SKM-1 (cell line): ENCODE measurements around the gene CYP27C1.
"Not testable (repeated sequence)": the region's sequence is repeated elsewhere in the genome, so short reads cannot be mapped to it uniquely, and the experiment has no call there.

Experiments
- DNase-seq: peaks from one replicate; lab custom pipeline; 2025; ENCODE audit not compliant: unreplicated experiment; lab: John Stamatoyannopoulos, UW

CYP27C1 gene

DNA sequence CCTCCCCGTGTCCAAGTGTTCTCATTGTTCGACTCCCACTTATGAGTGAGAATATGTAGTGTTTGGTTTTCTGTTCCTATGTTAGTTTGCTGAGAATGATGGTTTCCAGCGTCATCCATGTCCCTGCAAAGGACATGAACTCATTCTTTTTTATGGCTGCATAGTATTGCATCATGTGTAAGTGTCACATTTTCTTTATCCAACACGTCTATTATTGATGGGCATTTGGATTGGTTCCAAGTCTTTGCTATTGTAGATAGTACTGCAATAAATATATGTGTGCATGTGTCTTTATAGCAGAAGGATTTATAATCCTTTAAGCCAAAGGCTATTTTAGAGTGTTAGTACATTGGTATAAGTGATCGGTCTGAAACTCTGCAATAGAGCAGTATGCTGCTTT lies 4.0 kb upstream of the CYP27C1 start:
- not testable (repeated sequence) for DNase-seq

DNA sequence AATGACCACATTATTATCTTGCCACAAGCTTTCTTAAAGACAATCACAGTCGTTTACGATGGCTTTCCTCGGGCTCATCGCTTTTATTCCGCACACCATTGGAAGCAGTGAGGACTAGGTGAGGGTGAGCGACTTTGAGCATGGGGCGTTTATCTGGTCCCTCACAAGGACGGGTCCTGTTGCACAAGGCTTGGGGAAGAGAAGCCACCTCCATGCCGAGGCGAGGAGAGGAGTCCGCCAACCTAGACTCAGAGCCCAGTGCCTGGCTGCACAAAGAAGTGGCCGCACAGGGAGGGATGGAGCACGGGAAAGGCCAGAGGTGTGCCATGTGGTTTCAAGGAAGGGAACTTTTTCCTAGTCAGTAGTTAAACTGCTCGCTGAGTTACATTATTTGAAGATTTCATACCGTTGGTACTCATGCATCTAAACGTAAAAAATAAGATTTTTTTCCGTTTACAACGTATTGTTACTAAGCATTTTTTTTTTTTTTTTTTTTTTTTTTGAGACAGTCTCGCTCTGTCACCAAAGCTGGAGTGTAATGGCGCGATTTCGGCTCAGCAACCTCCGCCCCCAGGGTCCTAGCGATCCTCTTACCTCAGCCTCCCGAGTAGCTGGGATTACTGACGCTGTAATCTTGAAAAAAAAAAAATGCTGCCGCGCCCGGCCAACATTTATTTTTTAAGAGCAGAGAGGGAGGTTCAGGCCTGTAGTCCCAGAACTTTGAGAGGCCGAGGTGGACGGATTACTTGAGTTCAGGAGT lies 849 bp upstream of the CYP27C1 start:
- DNase-seq = no peak

DNA sequence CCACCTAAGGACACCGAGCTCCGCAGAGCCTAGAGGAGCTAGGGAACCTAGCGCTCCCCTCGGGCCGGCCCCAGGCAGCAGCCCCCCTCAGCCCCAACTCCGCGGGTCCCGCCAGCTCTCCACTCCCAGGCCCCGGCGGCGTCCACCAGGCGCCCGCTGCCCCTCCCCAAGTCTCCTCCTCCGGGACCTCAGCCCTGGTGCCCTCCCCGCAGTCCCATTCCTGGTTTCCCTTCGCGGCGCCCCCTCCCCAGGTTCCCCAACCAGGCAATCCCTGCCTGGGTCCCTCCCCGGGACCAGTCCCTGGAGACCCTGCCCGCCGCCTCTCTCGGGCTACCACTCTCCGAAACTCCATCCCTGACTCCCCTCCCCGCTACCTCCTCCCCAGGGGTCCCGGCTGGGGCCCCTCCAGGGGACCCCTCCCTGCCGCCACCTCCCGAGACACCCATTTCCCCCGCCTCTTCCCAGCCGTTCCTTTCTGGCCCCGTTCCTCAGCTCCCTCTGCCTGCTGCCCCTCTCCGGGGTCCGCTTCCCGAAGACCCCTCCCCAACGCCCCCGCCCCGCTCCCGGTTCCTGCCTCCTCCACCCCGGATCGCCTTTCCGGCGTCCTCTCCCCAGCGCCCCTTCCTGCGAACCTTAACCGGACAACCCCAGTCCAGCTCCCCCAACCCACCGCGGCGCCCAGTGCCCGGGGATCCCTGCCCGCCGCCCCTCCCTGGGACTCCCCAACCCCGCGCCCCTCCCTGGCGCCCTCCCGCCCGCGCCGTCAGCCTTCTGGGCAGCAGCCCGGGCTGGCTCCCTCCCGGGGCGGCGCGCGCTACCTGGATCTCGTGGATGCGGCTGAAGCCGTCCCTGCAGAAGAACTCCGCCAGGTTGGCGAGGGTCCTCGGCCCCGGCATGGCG lies 678 bp downstream of the CYP27C1 start:
- DNase-seq = no peak

DNA sequence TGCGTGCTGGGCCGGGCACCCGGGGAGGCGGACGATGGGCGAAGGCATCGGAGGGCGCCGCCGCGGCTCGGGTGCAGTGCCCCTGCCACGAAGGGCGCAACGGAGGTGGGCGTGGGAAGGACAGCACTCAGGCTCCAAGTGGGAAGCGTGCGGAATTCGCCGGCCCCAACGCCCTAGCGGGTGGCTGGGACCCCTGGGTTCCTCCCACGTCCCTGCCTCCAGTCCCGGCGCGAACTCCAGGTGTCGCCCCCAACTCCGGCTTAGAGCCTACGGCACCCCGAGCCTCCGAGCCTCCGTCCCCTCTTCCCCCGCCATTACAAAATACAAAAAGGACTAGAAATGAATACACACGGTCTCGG lies 1.3 kb downstream of the CYP27C1 start:
- no peak for DNase-seq

DNA sequence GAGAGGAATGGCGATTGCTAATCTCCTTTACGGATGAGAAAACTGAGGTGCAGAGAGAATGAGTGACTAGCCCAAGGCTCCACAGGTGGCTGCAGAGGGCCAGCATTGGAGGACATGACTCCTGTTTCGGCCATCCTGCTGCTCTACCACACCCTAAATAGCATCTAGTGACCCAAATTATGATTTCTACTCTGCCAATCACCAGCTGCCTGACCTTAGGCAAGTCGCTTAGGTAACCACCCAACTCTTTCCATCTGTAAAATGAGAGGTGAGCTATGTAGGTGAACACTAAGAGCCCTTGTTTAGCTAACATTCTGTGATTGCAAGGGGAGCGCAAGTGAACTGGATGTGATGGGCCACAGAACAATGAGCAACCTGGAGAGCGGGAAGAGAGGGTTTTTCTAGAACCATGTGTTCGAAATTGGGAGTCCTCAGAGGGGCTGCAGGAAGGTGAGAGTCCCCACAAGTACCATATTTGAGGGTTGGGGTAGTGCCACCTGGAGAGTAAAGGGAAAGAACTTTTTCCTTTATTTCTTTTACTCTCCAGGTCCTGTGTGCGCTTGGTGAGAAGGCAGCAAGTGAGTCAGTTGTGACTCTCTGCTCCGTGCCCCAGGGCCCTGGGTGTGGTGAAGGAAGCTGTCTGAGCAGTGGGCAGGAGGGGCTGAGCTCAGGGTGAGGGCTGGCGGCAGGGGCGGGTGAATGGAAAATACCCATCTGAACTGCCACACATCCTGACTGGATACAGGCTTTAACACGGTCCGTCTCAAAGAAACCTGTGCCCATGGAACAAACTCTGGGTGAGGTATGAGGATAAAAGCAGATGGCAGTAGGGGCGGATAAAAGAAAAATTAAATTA lies 2.4 kb downstream of the CYP27C1 start:
- DNase-seq = no peak

DNA sequence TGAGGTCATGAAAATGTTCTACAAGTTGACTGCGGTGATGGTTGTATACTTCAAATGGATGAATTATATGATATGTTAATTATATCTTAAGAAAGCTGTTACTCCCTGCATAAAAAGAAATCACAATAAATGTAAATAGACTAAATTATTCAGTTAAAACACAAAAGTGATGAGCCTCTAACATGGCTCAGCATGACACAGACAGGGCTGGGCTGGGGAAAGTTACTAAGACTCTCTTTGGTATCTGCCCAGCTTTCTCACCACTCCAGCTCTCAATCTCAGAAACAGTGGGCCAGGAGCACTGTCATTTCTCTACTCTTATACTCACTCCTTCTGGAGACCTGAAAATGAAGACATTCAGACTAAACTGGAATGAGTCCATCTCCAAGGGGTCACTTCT lies 3.5 kb downstream of the CYP27C1 start:
- no peak for DNase-seq

DNA sequence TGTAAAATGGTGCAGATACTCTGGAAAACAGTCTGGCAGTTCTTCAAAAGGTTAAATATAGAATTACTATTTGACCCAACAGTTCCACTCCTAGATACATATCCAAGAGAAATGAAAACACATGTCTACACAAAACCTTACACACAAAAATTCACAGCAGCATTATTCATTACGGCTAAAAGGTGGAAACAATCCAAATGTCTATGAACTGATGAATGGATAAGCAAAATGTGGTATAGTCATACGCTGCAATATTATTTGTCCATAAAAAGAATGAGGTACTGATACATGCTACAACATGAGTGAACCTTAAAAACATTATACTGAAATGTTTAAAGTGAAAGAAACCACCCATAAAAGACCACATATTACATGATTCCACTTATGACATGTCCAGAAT lies 4.0 kb downstream of the CYP27C1 start:
- no peak for DNase-seq

DNA sequence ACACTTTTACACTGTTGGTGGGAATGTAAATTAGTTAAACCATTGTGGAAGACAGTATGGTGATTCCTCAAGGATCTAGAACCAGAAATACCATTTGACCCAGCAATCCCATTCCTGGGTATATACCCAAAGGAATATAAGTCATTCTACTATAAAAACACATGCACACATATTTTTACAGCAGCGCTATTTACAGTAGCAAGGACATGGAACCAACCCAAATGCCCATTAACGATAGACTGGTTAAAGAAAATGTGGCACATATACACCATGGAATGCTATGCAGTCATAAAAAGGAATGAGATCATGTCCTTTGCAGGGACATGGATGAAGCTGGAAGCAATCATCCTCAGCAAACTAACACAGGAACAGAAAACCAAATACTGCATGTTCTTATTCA lies 5.9 kb downstream of the CYP27C1 start:
- DNase-seq = not testable (repeated sequence)

DNA sequence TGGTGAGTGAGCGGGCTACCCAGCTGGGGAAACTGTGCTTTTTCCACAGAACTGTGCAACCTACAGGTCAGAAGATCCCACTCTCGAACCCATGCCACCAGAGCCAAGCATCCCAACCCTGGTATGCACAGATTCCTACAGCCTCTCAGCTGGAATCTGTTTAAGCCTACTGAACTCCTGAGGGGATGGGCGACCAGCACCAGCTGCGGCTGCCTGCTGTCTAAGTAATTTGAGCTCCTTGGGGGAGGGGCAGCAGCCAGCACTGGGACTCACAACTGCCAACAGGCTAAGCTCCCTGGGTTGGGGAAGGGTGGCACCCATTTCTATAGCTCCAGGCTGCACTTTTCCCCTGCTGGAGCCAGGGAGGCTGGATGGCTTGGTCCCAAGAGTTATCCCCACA lies 11.8 kb downstream of the CYP27C1 start:
- no peak for DNase-seq

DNA sequence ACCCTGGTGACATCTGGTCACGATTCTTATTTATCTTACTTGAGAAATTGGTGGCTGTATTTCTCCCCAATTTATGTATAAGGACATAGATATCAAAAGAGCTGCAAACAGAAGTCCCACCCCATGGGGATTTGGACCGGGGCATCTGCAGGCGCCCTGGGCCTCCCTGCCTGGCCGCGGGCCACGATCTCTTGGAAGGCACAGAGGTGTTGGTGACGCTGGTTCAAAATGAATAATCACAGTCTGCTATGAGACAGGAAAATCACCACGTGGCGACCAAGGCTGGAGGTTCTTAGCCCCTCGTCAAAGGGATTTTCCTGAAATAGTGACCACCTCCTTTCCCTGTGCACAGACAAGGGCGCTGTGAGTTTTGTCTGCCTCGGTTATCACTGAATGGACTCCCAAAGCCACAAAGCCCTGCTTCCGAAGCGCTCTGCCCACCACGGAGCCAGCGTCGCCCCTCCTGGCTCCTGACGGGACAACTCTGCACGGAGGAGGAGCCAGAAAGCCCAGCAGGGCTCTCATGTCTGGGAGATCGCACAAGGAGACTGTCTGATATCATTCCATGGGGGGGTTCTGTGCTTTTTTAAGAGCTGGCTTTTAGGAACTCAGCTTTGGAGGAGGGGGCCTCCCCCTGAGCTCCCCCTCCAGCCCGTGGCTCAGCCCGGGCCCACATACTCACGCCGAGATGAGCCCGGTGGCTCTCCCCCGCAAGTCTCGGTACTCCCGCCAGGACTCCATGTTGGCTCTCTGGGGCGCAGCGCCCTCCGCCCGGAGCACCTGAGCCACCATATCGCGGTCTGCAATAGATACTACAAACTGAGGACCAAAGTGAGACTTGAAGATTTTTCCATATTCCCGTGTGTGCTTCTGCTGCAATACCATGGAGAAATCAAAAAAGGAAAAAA lies 14.6 kb downstream of the CYP27C1 start:
- no peak for DNase-seq

DNA sequence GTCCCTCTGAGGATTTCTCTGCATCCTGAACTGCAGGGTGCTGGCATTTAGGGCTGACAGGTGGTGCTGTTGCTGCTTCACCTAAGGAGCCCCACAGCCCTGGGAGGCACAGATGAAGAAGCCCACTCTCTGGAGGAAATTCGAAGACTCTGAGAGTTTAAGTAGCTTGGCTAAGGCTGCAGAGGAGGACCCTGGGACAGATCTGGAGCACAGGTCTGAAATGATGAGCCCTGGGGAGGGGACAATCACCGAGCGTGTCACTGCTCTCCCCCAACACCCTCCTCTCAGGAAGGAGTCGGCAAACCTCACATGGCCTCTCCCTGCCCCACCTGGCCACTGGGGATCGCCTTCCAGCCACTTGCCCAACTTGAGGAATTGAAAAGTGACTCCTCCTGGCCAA lies 18.6 kb downstream of the CYP27C1 start:
- no peak for DNase-seq

DNA sequence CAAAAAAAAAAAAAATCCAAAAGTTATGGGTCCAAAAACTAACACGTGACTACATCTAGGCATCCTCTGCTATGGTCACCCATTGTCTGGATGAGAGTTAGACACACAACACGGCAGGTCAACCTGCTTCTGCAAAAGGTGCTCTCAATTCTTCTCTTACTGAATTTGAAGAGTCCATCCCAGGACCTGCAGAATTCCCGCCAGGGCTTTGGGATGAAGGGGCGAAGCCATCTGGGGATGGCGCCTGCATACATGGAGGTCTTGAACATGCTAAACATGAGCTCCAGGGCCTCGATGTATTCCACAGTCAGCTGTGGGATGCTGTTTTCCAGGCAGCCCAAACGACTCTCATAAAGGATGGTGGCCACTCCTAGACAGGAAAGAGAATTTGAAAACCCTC lies 19.1 kb downstream of the CYP27C1 start:
- no peak for DNase-seq

DNA sequence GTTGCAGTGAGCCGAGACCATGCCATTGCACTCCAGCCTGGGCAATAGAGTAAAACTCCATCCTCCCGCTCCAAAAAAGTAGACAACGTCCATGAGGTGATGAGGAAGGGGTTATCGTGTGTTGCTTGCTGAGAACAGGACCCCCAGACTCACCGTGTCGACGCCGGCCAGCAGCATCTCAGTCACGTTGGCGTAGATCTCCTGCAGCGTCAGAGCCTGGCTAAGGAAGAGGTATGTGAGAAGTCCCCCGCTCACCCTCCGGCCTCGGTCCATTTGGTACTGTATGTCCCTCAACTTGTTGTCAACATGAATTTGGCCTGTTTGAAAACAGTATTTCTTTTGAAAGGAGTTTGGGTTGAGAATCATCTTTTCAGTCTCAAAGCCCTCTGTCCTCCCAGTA lies 20.9 kb downstream of the CYP27C1 start:
- no peak for DNase-seq

DNA sequence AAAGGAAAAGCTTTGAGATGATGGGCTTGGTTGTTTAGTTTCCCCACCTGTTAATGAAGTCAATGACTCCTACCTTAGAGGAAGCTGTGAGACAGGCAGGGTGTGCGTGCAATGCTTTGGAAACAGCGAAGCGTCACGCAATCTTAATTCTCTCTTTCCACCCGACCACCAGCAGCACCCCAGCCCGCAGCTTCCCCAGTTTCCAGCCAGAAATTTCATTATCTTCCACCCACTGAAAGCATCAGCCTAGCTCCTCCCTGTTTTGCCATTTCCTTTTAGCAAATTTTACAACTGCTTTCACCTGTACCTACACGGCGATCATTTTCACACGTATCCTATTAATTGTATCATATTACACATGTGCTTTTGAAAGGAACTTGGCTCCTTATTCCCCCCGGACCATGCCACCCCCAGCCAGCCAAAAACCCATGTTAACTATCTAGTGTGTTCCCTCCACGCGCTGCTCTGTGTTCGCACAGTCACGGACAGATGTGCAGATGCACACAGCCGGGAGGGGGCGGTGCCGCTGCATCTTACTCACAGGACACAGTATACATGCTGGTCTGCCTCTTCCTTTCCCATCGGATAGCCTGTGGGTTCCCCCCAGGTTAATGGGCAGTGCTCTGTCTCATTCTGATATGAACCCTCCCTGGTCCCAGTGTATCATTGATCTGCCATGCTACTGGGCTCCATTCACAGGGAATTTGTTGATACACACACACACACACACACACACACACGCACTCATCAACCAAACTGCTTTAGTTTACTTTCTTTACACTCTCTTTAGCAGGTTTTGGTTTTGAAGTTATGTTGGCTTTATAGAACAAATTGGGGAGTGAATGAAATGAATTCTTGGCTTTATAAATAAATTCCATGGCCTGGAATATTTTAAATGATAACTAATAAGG lies 22.4 kb downstream of the CYP27C1 start:
- peak; percentile 51 for DNase-seq

DNA sequence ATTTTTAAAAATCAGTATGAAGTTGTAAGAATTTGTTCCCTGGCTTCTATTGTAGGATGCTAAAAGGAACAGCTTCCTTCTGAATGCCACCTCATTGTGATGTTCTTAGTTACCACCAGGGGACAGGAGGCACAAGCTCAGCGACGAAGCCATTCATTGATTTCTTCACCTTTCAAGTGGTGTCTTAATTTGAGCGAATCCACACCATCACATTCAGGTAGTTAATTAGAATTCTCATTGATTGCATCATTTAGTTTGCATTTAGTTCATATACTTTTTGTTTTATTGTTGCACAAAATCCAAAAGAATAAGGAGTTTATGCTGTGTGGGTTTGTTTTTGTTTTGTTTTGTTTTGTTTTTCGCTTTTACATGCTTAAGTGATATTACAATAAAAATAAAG lies 23.1 kb downstream of the CYP27C1 start:
- DNase-seq = peak; percentile 25

DNA sequence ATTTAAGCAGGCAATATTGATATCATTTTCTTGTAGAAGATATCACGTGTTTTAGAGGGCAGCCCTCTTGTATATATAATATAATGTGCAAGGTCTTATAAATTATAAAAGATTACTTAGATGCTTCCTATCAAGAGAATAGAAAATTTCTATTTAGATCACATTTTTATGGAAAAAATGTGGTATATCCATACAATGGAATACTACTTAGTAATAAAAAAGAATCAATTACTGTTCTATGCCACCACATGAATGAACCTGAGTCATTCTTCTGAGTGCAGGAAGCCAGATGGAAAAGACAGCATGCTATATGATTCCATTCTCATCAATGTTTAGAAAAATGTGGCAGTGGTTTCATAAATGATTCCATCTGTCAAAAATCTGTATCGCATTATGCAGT lies 23.6 kb downstream of the CYP27C1 start:
- DNase-seq = no peak

DNA sequence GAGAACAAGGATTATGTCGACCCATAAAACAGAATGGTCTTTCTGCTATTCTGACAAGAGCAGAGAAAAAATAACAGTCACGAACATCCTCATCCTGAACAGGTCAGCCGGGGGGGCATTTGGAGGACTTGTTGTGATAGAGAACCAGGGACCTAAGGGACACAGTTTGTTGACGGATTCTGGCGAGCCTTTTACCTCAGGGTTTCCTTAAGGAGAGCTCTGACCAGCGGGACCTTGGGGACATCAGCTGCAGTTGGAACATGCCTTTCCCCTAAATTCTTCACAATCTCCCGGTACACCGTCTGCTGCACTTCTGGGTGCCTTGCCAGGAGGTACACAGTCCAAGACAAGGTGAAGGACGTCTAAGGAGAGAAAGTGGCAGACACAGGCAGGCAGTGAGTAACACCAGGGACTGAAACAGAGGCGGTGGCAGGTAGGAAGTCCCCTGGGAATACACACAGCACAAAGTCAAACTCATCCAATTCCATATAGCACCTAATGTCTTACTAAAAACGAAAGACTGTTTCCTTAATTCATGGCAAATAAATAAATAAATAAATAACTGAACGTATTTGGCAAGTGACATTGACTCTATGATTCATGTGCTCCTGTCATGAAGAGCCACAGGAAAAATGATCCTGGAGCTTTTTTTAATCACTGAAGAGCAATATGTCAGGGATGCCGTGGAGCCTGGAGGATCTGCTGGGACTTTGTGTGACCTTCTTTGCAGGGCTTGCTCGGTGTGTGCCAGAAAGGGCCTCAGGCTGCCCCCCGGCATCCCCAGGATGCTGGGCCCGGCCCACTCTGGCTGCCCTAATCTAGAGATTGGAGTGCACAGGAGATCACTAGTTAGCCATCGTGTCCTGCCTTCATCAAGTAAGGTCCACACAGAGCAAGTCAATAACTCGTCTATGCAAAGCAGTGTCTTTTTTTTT lies 24.7 kb downstream of the CYP27C1 start:
- DNase-seq = no peak

DNA sequence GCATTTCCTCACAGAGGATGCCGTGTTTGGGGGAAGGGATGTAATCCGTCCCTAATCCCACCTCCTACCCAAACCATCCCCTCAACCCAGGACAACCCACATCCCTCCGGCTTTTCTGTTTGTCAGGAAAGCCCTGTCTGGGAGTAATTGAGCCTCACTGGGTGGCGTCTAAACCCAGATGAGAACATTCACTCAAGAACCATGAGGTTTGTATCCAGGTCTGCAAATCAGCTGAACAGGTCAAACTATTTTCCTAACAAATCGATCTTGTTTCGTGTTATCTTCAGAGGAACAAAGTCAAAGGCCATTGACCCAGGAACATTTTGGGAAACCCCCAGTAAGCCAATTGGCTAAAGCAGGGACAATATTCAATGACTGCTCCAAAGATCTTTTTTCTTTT lies 25.7 kb downstream of the CYP27C1 start:
- DNase-seq = no peak

DNA sequence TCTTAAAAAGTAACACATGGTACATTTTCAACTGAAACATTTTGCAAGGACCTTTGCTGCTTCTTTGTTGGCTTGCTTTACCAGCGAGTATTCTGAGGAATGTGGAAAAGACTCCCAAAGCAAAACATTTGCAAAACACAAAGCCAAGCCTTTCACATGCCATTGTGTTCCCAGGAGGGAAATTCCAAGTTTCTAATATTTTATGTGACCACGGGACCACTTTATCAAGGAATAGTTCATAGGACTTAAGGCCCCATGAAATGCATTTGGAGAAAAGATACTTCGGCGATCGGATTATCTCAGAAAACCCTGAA lies 26.2 kb downstream of the CYP27C1 start:
- DNase-seq = no peak
